Transverse colon (tissue), 4 donors: ENCODE measurements around the gene BYSL. TPM values are rescaled to one million over a fixed set of nuclear protein-coding genes. Genes with fewer than 3 reads are reported as not detected.

Source experiments
- DNase-seq: peaks from one replicate; pipeline ENCODE4 v3.0.0-alpha.2; 2019
- H3K27ac ChIP-seq, 4 donors: fragments of 200-600 bp; sonication (generic); 2 replicates each; pipeline ENCODE4 v1.5.1; 2016 to 2018; ENCODE audit warnings: inconsistent platforms in 4 of 4
- H3K27me3 ChIP-seq: fragments of 200-600 bp; sonication (generic); 2 replicates; pipeline ENCODE4 v1.5.1; 2017; ENCODE audit warnings: inconsistent platforms
- H3K36me3 ChIP-seq, 4 donors: fragments of 200-600 bp; sonication (generic); 2 replicates each; pipeline ENCODE4 v1.5.1; 2017 to 2019; ENCODE audit warnings: inconsistent platforms in 4 of 4
- H3K4me1 ChIP-seq, 4 donors: fragments of 200-600 bp; sonication (generic); 2 replicates each; pipeline ENCODE4 v1.5.1; 2017 to 2020; ENCODE audit warnings: inconsistent platforms in 4 of 4
- H3K4me3 ChIP-seq, 4 donors: fragments of 200-600 bp; sonication (generic); 1 replicate in 1 of 4; 2 replicates in 3 of 4; pipeline versions ENCODE4 v1.5.1 to v1.6.1; 2017 to 2019; ENCODE audit warnings: inconsistent platforms in 4 of 4
- H3K9me3 ChIP-seq, 2 donors: fragments of 200-600 bp; sonication (generic); 2 replicates each; pipeline ENCODE4 v1.5.1; 2017 to 2019; ENCODE audit warnings: inconsistent platforms in 2 of 2
- EP300 ChIP-seq: sonication (generic); formaldehyde crosslinking; IDR thresholded peaks from one replicate; pipeline ENCODE4 v1.6.1; 2017; ENCODE audit warnings: antibody characterized with exemption, low read depth
- POLR2A ChIP-seq: fragments of 450-650 bp; IDR thresholded peaks from one replicate; pipeline ENCODE4 v1.6.1; 2016; ENCODE audit warnings: antibody characterized with exemption, mild to moderate bottlenecking, moderate library complexity
- POLR2AphosphoS5 ChIP-seq, 3 donors: sonication (generic); formaldehyde crosslinking; IDR thresholded peaks; one replicate each; pipeline ENCODE4 v1.6.1; 2016; ENCODE audit warnings: antibody characterized with exemption in 3 of 3
- WGBS, 2 donors: methylation state at CpG; one replicate each; pipeline ENCODE4 v1.1.5; 2018; ENCODE audit warnings: low coverage in 1 of 2; 5-methylcytosine and 5-hydroxymethylcytosine counted together
- in situ Hi-C, 4 donors: fragments of 200-750 bp; cut with MboI; loops; one replicate each; pipeline versions ENCODE4 v1.15.0 to v1.15.1; 2017; ENCODE audit warnings: low sequenced_read_pairs in 3 of 4, low pct_ligation_motif_present in 1 of 4, low pct_unique_long_range_greater_than_20kb in 1 of 4
- intact Hi-C: fragments of 100-400 bp; cut with DNase I; formaldehyde crosslinking; loops from one replicate; pipeline ENCODE4 v1.15.1; 2023; ENCODE audit warnings: low total_unique reads
- total RNA-seq, 4 donors: library from RNA; depleted of rRNA; stranded (reverse); fragments of >200 nt; gene quantifications; one replicate each; pipeline ENCODE4 v1.1.0, GENCODE V29; 2016
- TF ChIP-seq, protein P1 (sequence below), 5 experiments: fragments of 200-600 bp in 3 of 5; fragments of 450-650 bp in 2 of 5; sonication (generic) in 3 of 5; IDR thresholded peaks; 1 replicate in 2 of 5; 2 replicates in 3 of 5; pipeline ENCODE4 v1.5.1; 2016 to 2017; ENCODE audit warnings: antibody characterized with exemption in 5 of 5, inconsistent platforms in 3 of 5, mild to moderate bottlenecking in 2 of 5, moderate library complexity in 1 of 5

Gene BYSL
- total RNA-seq, 4 donors from 2014 or later, result 3.4 to 5.9 (median 5.2) TPM

DNA sequence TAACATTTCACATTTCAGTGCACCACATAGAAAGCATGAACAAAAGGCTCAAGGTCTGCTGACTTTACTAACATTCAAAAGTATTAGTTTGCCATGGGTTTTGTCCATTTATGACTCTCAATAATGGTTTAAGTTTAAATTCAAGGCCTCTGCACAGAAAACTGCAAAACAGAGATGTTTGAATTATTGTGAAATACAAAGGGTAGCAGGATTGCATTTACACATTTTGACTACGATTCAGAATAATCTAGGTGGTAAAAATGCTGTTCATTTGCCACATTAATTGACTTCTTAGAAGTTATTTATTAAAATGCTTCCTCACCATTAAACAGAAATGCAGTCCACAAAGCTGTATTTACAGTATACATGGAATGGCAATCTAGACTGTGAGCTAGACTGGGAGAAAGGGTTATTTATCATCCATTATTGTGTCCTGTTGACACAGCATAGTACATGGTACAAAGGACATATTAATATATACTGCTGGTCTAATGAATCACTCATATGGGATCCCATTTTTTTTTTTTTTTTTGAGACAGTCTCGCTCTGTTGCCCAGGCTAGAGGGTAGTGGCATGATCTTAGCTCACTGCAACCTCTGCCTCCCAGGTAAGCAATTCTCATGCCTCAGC, 44.1 kb upstream of the BYSL start:
- WGBS, 2 donors, result 96 to 100% methylated on average over 1 to 2 of the region's 2 CpGs
- no peaks in the 10 kb centered on the region for H3K9me3 ChIP-seq
- DNase-seq, result no peak
- intact Hi-C loops (loop anchor here (5.0 kb wide), 1 partner anchor 1260 kb away; no protein-coding TSS in a partner anchor), in situ Hi-C loops (no loop called here)
- H3K27ac ChIP-seq, result no peak overlapping the region
- no peak for TF ChIP-seq POLR2A
- TF ChIP-seq, protein P1, sequence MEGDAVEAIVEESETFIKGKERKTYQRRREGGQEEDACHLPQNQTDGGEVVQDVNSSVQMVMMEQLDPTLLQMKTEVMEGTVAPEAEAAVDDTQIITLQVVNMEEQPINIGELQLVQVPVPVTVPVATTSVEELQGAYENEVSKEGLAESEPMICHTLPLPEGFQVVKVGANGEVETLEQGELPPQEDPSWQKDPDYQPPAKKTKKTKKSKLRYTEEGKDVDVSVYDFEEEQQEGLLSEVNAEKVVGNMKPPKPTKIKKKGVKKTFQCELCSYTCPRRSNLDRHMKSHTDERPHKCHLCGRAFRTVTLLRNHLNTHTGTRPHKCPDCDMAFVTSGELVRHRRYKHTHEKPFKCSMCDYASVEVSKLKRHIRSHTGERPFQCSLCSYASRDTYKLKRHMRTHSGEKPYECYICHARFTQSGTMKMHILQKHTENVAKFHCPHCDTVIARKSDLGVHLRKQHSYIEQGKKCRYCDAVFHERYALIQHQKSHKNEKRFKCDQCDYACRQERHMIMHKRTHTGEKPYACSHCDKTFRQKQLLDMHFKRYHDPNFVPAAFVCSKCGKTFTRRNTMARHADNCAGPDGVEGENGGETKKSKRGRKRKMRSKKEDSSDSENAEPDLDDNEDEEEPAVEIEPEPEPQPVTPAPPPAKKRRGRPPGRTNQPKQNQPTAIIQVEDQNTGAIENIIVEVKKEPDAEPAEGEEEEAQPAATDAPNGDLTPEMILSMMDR (IDR thresholded peaks at IDR 0.05), result no peak
- TF ChIP-seq EP300, result no peak
- no peak for TF ChIP-seq POLR2AphosphoS5 (IDR thresholded peaks at IDR 0.05)
- no peaks in the 10 kb centered on the region for H3K4me1 ChIP-seq
- no peaks in the 10 kb centered on the region for H3K27me3 ChIP-seq
- H3K36me3 ChIP-seq, result no peaks in the 10 kb centered on the region
- no peak overlapping the region for H3K4me3 ChIP-seq

DNA sequence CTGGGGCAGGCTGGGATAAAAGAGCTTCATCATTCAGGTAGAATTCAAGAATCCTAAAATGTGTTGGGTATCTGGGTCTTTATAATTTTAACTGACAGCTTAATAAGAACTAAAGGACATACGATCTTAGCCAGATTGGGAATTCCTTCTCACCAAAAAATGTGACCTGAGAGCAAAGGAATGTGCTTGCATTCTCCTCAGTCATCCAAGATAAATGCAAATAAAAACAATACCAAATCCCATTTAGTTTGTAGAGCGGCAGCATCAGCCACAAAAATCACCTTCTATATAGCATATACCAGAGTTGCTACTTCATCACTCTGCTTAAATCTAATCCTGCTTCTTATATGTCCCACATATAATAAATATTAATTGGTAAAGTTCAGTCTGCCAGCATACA, 43.1 kb upstream of the BYSL start:
- Histone ChIP-seq H3K27me3 (no peaks in the 10 kb centered on the region), H3K9me3 (no peaks in the 10 kb centered on the region), H3K4me3 (no peak overlapping the region), H3K27ac (no peak overlapping the region), H3K36me3 (no peaks in the 10 kb centered on the region), H3K4me1 (no peaks in the 10 kb centered on the region)
- DNase-seq, result no peak
- 90 to 93% methylated on average over 2 of the region's 2 CpGs for WGBS, 2 donors
- intact Hi-C loops (loop anchor here (5.0 kb wide), 1 partner anchor 1259 kb away; no protein-coding TSS in a partner anchor), in situ Hi-C loops (no loop called here)
- TF ChIP-seq POLR2AphosphoS5 (IDR thresholded peaks at IDR 0.05) (no peak), POLR2A (no peak)

DNA sequence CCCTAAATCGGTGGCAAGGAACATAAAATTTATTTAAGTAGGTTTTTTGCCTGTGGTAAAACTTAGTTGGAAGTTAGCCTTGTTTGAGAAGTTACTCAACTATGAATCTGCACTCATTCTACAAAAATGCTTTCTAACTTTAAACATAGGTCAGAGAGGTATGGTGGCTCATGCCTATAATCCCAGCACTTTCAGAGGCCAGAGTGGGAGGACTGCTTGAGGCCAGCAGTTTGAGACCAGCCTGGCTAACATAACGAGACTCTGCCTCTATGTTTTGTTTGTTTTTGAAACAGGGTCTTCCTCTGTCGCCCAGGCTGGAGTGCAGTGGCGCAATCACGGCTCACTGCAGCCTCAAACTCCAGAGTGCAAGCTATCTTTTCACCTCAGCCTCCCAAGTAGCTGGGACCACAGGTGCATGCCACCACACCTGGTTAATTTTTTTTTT, 42.3 kb upstream of the BYSL start:
- Histone ChIP-seq H3K9me3 (no peaks in the 10 kb centered on the region), H3K36me3 (no peaks in the 10 kb centered on the region), H3K27me3 (no peaks in the 10 kb centered on the region), H3K4me1 (no peaks in the 10 kb centered on the region), H3K4me3 (no peak overlapping the region), H3K27ac (no peak overlapping the region)
- TF ChIP-seq POLR2AphosphoS5 (IDR thresholded peaks at IDR 0.05), result no peak
- TF ChIP-seq EP300, result no peak
- TF ChIP-seq POLR2A, result no peak
- TF ChIP-seq, protein P1 (IDR thresholded peaks at IDR 0.05), result no peak
- WGBS, 2 donors, result 59 to 75% methylated on average over 3 to 5 of the region's 5 CpGs
- in situ Hi-C loops (no loop called here), intact Hi-C loops (loop anchor here (5.0 kb wide), 1 partner anchor 1258 kb away; no protein-coding TSS in a partner anchor)
- no peak for DNase-seq

DNA sequence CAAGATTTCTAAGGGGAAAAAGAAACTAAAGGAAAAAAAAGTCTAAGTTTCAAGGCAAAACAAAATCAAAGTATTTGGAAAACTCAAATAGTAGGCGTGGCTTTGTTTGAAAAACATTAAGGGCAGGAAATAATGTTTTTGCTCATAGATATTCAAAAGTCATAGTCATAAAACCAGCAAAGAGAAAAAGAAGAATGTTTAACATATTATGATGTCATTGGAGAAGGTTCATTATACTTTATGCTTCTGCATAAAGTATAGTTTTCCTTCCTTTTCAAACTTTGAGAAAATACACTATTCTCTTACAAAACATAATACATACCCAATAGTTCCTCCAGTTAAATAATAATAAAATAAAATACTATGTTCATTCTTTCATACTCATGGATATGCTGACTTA, 39.8 kb upstream of the BYSL start:
- intact Hi-C loops (no loop called here), in situ Hi-C loops (no loop called here)
- TF ChIP-seq POLR2A (no peak), EP300 (no peak), POLR2AphosphoS5 (IDR thresholded peaks at IDR 0.05) (no peak)
- TF ChIP-seq, protein P1 (IDR thresholded peaks at IDR 0.05), result no peak
- H3K36me3 ChIP-seq, result no peaks in the 10 kb centered on the region
- no peak overlapping the region for H3K4me3 ChIP-seq
- H3K27me3 ChIP-seq, result no peaks in the 10 kb centered on the region
- no peaks in the 10 kb centered on the region for H3K4me1 ChIP-seq
- WGBS, 2 donors, result 85 to 88% methylated on average over 1 of the region's 1 CpG
- no peak for DNase-seq
- H3K9me3 ChIP-seq, result no peaks in the 10 kb centered on the region
- H3K27ac ChIP-seq, result no peak overlapping the region
